ENCODE results near the gene XPR1.

GRCh38 chr1:180854001-180854400, 222.2 kb downstream of the XPR1 start:
- TF ChIP-seq CTCF (IDR thresholded peaks at IDR 0.05) (no peak), EP300 (IDR thresholded peaks at IDR 0.05) (no peak)

Measured in gastroesophageal sphincter (tissue), 3 donors.